ENCODE data around the gene PAN3.
"Not testable (repeated sequence)": the region's sequence is repeated elsewhere in the genome, so short reads cannot be mapped to it uniquely, and the experiment has no call there.

The PAN3 gene

DNA sequence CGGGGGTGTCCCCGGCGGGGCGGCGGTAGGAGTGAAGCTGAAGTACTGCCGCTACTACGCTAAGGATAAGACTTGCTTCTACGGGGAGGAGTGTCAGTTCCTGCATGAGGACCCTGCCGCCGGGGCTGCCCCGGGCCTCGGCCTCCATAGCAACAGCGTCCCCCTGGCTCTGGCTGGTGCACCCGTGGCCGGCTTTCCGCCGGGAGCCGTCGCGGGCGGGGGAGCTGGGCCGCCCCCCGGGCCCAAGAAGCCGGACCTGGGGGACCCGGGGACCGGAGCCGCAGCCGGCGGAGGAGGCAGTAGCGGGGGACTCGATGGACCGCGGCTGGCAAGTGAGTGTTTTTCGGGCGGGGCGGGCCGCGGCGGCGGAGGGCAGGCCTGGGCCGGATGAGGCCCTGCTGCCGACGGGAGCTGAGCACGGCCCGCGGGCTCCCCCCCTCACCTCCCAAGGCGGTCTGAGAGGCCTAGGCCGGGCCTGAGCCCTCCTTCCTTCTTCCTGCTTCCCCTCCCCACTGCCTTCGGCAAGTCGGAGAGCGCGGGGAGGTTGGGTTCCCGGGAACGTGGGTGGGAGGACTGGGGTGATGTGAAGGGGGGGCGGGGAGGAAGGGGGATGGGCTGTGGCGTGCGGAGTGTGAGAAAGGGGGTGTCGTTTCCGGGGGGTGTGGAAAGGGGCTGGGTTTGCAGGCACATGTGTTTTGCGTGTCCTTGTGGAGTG is 568 bp downstream of the PAN3 start:
- peak; percentile 77 for DNase-seq (ENCODE audit: low spot score)

DNA sequence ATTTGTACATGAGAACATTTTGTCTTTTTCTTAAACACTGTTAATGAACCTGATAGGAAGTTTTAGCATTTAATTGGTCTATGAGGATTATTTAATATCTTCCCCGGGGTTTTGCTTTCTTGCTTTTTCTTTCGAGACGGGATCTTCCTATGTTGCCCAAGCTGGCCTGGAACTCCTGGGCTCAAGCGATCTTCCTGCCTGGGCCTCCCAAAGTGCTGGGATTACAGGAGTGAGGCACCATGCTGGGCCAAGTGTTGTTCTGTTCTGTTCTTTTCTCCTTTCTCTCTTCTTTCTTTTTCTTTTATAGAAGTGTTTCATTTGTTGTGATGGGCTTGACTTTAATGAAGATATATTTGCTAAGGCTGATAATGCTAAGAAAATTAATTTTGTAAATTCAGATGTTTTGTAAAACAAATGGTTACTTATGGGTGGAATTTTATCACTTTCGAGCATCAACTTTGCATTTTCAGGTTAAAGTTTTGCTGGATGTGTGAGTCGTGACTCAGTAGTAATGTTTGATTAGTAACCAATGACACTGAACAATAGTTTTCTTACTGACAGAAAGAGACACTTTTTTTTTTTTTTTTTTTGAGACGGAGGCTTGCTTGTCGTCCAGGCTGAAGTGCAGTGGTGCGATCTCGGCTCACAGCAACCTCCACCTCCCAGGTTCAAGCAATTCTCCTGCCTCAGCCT is 2.2 kb downstream of the PAN3 start:
- no peak for DNase-seq (ENCODE audit: low spot score)

DNA sequence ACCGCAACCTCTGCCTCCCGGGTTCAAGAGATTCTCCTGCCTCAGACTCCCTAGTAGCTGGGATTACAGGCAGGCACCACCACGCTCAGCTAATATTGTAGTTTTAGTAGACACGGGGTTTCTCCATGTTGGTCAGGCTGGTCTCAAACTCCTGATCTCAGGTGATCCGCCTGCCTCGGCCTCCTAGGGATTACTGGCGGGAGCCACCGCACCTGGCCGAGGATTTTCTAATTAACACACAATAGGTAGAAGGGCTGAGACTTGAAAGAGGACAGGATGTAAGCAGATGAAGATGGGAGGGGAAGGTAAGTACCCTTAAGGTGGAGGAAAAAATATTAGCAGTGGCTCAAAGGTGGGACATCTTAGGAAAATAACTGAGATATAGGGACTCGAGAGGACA is 3.2 kb downstream of the PAN3 start:
- DNase-seq (ENCODE audit: low spot score) = not testable (repeated sequence)

DNA sequence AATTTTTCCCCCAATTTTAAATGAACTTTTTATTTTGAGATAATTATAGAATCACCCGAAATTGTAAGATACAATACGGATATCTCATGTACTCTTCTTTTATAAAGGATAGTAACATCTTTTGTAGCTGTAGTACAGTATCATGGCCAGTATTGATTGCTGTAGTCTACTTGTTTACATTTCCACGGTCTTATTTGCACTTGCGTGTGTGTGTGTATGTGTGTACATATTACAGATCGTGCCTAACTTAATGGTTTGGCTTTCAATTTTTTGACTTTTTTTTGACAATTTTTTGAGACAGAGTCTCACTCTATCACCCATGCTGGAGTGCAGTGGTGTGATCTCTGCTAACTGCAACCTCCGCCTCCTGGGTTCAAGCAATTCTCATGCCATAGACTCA is 6.7 kb downstream of the PAN3 start:
- no peak for DNase-seq (ENCODE audit: low spot score)

DNA sequence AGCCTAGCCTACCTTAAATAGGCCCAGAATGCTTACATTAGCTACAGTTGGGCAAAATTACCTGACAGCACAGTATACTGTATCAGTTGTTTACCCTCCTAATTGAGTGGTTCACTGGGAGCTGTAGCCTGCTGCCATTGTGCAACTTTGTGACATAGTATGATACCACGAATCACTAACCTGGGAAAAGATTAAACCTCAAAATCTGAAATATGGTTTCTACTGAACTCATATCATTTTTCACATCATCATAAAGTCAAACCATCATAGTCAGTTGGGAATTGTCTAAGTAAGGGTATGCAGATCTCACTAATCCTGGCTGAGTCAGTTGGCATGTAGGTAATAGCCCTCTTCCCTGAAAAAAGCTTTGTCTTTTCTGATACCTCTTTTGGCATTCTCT is 9.2 kb downstream of the PAN3 start:
- DNase-seq (ENCODE audit: low spot score) = no peak

DNA sequence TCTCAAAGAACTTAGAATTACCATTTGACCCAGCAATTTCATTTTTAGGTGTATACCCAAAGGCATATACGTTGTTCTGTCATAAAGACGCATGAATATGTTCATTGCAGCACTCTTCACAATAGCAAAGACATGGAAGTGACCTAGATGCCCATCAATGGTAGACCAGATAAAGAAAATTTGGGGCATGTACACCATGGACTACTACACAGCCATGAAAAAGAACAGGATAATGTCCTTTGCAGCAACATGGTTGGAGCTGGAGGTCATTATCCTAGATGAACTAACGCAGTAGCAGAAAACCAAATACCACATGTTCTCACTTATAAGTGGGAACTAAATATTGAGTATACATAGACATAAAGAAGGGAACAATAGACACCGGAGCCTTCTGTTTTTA is 20.7 kb downstream of the PAN3 start:
- DNase-seq (ENCODE audit: low spot score) = no peak

DNA sequence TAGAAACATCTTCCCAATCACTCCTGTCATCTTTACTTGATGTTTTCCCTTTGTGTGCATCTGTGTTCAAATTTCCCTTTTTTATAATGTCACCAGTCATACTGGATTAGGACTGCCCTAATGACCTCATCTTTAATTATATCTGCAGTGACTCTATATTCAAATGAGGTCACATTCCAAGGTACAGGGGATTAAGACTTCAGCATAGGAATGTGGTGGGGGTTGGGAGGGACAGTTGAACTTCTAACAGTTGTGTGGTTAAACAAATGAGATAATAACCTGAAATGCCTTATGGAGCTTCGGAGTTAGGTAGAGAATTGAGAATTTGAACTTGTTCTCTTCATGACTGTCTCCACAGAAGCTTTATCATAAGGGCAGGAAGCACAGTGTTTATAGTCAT is 23.0 kb downstream of the PAN3 start:
- no peak for DNase-seq (ENCODE audit: low spot score)

DNA sequence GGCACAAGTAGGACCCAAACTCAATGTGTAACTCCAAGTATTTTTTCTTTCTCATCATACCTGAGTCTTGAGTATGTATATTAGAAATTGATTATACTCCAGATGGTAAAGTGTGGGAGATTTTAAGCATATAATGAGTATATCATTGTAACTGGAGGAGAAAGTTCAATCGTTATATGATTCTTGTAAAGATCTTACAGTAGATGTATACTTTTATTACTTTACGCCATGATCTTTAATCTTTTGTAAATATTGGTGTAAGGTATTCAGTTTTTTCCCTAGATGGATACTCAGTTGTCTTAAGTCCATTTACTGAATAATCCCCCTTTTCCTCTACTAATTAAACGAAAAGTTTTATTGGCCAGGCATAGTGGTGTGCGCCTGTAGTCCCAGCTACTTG is 25.2 kb downstream of the PAN3 start:
- no peak for DNase-seq (ENCODE audit: low spot score)

DNA sequence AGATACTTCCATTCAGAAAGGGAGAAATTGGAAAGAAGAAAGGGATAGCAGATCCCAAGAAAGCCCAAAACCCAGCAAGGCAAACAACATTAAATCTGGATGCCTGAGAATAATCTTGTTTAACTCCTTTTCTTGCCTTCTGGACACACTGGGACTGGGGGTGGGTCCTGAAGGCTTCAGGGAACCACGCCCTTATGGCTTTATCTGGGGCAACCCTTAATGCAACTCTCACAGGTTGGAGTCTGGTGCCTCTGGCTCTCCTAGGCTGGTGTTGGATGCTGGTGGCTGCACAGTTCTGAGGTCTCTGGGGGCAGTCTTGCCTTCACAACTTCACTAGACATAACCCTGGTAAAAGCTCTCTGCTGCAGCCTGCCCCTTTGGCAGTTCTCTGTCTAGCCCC is 27.9 kb downstream of the PAN3 start:
- DNase-seq (ENCODE audit: low spot score) = no peak

DNA sequence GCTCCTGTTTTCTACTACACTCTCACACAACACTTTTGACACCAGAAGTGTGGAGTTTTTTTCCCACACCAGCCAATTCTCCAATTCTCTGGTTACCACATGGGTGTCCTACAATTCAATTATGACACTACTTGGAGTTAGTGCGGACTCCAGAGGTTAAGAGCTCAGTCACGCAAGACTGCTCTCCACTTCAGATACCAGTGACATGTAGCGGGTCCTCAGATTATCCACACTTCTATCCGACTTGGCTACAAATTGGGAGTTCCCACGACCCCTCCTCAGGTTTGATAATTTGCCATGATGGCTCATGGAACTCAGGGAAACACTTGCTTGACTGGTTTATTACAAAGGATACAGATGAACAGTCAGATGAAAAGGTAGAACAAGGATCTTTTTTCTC is 32.9 kb downstream of the PAN3 start:
- no peak for DNase-seq (ENCODE audit: low spot score)

DNA sequence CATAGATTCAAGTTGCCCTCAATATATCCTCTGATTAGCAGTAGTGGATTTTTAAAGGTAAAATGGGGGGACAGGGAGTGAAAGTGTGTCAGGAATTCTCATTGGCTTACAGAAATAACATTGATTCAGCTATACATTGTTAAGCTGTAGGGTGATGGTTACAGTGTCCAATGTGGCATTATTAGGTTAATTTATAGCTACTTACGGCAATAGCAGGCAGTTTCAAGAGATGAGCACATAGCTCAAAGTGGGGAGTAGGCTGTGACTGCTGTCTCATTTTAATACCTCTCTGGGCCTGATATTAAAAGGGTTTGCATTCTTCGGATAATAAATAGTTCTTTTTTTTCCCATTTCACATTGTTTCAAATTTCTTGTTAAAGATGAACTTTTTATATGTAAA is 34.6 kb downstream of the PAN3 start:
- no peak for DNase-seq (ENCODE audit: low spot score)

DNA sequence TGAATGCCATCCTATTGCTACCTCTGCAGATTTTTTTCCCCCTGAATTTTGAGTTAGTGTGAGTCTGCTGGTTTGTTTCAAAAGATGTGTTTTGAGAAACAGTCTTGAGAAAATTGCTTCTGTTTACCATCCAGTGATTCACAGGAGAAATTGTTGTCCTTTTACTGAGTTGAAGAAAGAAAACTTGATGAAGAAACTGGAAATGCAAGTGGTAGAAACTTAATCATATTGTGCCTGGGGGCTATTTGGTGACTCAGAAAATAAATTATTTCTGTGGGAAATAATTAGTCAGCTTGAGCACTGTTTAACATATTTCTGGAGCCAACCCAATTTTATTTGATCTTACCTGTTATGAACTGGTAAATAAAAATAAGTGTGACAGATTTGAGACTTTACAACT is 35.4 kb downstream of the PAN3 start:
- no peak for DNase-seq (ENCODE audit: low spot score)

DNA sequence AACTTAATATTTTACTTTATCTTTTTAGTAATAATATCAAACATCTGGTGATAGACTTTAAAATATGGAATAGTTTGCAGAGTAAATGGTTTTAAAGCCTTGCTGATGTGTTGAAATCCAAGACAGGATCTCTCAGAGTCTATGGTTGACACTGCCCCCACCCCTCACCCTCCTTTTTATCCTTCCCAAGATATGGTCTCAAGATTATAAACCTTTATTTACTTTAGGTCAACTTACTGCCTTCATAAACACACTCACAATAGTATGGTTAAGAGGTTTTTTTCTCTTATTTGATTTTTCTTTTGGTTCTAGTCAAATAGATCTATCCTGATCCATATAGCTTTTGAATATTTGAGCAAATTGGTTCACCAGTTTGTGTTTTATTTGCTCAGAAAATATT is 39.0 kb downstream of the PAN3 start:
- DNase-seq (ENCODE audit: low spot score) = no peak

DNA sequence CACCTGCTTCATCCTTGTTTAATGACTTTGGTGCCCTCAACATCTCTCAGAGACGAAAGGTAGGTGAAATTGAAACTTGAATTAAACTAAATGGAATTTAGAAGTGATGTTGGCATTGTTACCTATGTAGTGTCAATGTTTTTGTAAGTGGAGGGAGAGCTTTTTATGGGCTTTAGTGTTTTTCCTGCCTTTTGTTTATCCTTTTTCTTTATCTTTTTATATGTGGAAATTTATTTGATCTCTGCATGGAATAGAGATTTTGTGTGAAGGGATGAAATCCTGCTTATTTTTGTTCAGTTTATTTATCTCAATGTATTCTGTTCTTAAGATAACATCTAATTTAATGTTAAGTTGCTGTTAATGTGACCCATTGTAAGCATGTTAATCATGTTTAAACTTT is 39.5 kb downstream of the PAN3 start:
- DNase-seq (ENCODE audit: low spot score) = no peak

DNA sequence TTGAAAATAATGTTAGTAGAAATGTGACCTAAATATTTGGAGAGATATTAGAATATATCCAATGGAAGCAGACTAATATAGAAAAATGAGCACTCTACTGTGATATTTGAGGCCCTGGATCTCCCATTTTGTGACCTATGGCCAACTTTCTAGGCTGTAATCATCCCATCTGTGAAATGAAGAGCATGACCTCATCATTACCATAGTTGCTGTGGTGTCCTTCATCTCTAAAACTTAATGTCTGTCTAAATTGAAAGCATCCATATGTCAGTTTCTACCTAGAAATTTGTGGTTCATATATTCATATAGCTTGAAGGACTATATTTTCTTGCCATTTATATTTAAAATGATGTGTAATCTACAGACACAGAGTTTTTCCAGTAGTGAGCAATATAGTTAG is 41.6 kb downstream of the PAN3 start:
- no peak for DNase-seq (ENCODE audit: low spot score)

DNA sequence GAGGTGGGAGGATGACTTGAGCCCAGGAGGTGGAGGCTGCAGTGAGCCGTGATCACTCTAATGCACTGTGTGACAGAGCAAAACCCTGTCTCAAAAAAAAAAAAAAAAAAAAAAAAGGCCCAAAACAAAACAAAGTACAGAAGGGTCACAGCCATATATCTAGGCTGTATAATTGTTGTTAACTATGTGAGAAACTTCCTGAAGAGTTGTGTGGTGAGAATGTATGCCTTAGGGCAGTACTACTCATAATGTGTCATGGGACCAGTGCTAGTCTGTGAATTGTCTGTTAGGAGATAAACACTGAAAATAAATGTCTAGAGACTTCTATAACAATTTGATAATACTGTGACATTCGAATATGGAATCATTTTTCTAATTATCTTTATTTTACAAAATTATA is 43.1 kb downstream of the PAN3 start:
- DNase-seq (ENCODE audit: low spot score) = no peak

DNA sequence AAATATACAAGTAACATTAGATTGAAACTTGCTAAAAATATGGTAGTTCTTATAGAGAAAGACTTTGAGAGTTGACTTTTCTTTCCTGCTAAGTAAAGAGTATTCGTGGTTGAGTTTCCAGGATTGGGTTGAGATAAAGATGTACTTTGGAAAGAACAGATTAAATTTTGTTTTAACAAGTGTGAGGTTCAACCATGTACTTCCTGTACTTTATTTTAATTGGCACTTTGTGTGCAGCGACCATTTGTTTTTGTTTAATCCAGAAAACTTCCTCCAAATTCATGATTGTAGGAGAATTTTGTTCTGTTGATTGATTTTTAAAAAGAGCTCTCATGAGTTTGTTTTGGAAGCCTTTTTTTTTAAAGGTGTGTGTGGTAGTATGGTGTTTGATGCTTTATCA is 46.9 kb downstream of the PAN3 start:
- no peak for DNase-seq (ENCODE audit: low spot score)

DNA sequence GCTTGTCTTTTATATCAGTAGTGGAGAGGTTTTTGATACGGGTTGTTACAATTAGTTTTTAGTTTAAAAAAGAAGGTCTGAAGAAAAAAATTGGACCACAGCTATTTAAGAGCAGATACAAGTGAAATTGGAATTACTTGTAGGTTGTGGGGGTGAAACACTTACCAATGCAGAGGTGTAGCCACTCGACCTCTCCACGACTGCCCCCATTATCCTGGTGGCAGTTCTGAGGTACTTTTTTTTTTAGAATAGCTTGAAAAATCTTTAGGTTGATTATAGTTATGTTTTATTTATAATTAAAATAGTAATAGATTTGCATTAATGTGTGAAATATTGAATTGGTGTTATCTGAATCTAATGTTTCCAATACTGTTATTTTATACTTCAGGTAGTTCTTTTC is 60.7 kb downstream of the PAN3 start:
- no peak for DNase-seq (ENCODE audit: low spot score)

DNA sequence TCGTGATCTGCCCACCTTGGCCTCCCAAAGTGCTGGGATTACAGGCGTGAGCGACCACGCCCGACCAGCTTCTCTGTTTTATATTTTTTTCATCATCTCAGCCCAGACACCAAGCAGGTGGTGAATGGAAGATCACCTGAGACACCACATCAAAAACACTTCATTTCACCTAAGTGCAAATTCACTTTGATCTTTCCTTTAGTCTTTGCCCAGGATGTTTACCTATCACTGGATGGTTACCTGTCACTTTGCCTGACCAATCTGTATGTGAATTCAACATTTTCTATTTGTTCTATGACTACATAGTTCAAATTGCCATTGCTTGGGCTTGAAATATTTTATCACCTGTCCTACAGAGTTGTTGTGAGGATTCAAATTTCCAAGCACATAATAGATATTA is 65.7 kb downstream of the PAN3 start:
- no peak for DNase-seq (ENCODE audit: low spot score)

DNA sequence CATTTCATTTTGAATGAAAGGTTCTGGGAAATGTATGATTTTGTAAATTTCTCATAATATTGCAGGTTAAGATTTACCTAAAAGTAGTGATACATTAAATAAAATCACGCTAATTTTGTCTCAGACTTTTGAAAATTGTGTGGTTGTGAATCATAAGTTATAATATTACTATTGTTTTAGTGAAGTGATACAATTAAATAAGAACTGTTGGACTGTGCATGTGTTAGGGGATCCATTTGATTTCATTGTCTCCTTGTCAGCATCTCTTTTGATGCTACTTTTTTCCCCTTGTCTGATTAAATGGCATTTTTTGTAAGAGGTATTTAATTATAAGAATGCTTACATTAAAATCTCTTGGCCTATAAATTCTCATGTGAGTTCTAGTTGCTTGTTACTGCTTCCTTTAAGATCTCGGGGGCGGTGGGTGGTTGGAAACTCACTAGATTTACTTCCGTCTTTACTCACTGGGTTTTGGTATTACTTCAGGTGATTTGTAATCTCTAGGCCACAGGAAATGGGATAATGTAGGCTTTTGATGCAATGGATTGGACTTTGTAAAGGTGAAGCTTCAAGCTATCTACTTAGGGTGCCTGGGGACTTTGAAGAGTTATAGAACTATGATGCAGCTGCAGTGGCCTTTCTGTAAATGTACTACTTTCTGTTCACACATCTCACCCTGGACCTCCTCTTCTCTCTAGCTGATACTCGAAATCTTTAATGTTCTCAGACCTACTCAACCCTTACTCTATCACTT is 66.5 kb downstream of the PAN3 start:
- no peak for DNase-seq (ENCODE audit: low spot score)

DNA sequence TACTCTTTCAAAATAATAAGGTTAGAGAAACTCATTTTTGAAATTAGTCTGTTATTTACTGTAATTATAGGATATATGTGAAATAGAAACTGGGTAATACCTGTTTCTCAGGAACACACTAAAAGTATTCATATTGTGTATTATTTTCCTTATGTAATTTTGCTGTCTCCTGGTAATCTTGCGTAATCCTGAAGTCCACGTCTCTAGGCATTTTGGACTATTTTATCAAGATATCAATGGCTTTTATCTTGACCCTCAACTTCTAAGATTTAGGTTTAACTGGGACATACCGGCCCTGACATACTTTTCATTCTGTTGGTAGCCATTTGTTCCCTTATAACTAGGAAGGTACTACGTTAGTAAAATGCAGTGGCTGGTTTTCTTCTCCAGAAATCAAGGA is 80.3 kb downstream of the PAN3 start:
- DNase-seq (ENCODE audit: low spot score) = no peak

DNA sequence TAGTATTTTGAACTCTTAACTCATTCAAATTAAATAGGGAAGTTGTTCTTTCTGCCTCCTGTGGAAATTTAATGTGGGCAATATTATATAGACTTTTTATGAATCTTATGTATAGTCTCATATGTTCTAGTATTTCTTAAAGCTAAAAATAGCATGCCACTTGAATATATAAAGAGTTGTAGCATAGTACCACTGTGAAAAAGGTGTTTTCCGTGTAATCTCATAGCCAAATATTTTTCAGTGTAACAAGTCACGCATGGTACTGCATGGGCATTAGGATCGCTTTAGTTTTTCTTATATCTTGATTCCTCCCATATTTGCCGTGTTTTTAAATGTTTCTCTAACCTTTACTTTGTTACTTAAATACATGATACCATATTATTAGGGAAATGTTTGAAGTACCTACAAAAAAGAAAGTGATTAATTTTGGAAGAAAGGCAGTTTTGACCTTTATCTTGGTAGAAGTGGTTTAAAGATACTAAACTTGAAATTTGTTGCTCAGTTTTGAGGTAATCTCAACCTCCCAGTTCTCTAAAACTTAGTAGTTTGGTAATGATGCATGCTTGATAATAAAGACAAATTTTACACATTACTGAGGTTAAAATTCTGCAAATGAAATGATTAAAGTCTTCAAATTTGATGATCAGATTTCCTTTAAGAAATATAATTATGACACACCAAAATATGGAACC is 81.2 kb downstream of the PAN3 start:
- no peak for DNase-seq (ENCODE audit: low spot score)

DNA sequence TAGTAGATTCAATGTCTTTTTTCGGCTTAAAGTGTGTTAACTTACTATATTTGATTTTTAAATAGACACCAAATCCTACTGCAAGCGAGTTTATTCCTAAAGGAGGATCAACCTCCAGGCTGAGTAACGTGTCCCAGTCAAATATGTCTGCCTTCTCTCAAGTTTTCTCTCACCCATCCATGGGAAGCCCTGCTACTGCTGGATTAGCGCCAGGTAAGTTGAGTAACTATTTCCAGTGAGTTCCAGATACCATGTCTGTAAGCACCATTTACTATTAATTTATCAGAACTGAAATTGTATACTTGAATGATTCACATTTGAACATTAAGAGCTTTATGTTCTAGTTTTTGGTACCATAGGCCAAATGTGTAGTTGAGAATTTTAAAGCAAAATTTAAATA is 81.8 kb downstream of the PAN3 start:
- no peak for DNase-seq (ENCODE audit: low spot score)

Data from pons (tissue), 1 donor.